ENCODE results near the gene IGIP. TPM values are rescaled to one million over a fixed set of nuclear protein-coding genes. Genes with fewer than 3 reads are reported as not detected.
A peak's percentile ranks its signal among the peaks of the same experiment; 100 is the strongest.

IGIP gene
- total and polyA plus RNA-seq, 2 of the 8 experiments (the other 6 are each of a cell fraction or from before 2014, with no cell fraction given), result 0.32 to 0.69 TPM

DNA sequence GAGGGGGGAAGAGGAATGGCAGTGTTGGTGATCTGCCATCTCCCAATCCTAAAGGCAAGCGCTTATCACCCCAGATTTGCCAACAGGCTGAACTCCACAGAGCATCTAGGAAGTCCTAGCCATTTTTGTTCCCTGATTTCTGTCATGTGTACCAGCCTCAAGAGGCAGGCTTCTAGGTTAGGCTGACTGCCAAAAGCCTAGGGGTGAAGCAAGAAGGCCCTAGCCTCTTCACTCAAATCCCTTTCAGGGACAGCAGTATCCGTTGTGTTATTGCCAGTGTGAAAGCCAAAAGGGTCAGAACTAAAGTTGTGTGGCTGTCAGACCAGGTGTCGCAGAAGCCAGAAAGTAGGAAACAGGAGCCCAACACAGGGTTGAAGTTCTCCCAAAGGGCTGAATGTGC is 14.7 kb downstream of the IGIP start:
- H3K4me3 ChIP-seq (ENCODE audit: extremely low read depth in 1 of 4, insufficient read depth in 2 of 4, low read depth in 3 of 4, low read length in 4 of 4), result no peak overlapping the region
- H4K8ac ChIP-seq (ENCODE audit: extremely low read depth, insufficient read depth, low read length), result no peak overlapping the region
- H3K23ac ChIP-seq (ENCODE audit: insufficient read length), result no peak overlapping the region
- peaks cover 0 to 7% of the 10 kb centered on the region in 2 experiments for H4K20me1 ChIP-seq (replicated peaks in 1 of 2; ENCODE audit: control insufficient read depth in 1 of 2, insufficient read depth in 2 of 2, low read length in 2 of 2)
- H4K5ac ChIP-seq (ENCODE audit: insufficient read length, low read depth, low read length), result no peak overlapping the region
- FAIRE-seq (no peak), DNase-seq (ENCODE audit: low read depth in 1 of 2, low spot score in 2 of 2) (peak in 1 of 2 experiments; percentile 26)
- H3K79me1 ChIP-seq (ENCODE audit: low read depth, low read length), result no peaks in the 10 kb centered on the region
- no peak overlapping the region for H3K27ac ChIP-seq (ENCODE audit: low read depth, low read length)
- no peak overlapping the region for H2AFZ ChIP-seq (ENCODE audit: low read length)
- H2AK5ac ChIP-seq (ENCODE audit: low read depth, low read length), result no peak overlapping the region
- H3K4me1 ChIP-seq (replicated peaks in 1 of 4; ENCODE audit: control insufficient read depth in 3 of 4, insufficient read depth in 4 of 4, low read length in 3 of 4), result 0 out of 7 replicates have a peak, but pooled peaks cover 0 to under 1% (median 0%) of the 10 kb centered on the region in 4 experiments
- no peak overlapping the region for H3K4me2 ChIP-seq (ENCODE audit: insufficient read depth in 1 of 2, low read depth in 2 of 2, low read length in 2 of 2)
- H2BK120ac ChIP-seq (replicated peaks; ENCODE audit: low read depth, low read length), result no peak overlapping the region
- 89% methylated on average over 3 of the region's 3 CpGs; no CpG with 5 or more reads in 1 of the 2 experiments for WGBS, 2 experiments (ENCODE audit: extremely low coverage in 1 of 2, insufficient coverage in 1 of 2, insufficient read length in 1 of 2, insufficient replicate concordance in 2 of 2, low coverage in 1 of 2, low lambda C conversion rate in 2 of 2, missing lambda C conversion rate in 1 of 2)
- ChIA-PET CTCF (ENCODE audit: partially characterized antibody) (interaction anchor here (0.6 to 9.9 kb wide), 4 partner anchors 5 to 29 kb away, joined by 3 to 105 read pairs (median 55); no protein-coding TSS in a partner anchor), POLR2A (ENCODE audit: partially characterized antibody) (interaction anchor here (0.6 to 2.0 kb wide), 2 partner anchors 8 to 700 kb away, joined by 3 to 4 read pairs; no protein-coding TSS in a partner anchor)
- H2BK15ac ChIP-seq (ENCODE audit: low read length), result no peak overlapping the region
- H4K91ac ChIP-seq (replicated peaks; ENCODE audit: insufficient read length, low read length), result no peak overlapping the region
- H3K4ac ChIP-seq (replicated peaks; ENCODE audit: insufficient read length, low read depth, low read length), result no peak overlapping the region
- H3K27me3 ChIP-seq (replicated peaks in 1 of 4; ENCODE audit: control insufficient read depth in 3 of 4, extremely low read depth in 1 of 4, insufficient read depth in 3 of 4, low read length in 3 of 4), result peaks cover 6 to 13% (median 8%) of the 10 kb centered on the region in 4 experiments
- no peaks in the 10 kb centered on the region for H3K79me2 ChIP-seq (ENCODE audit: control insufficient read depth in 1 of 2, insufficient read depth in 2 of 2, low read length in 2 of 2)
- H2BK20ac ChIP-seq (ENCODE audit: low read length), result no peak overlapping the region
- no peak overlapping the region for H3K56ac ChIP-seq (replicated peaks; ENCODE audit: insufficient read length, low read depth, low read length)
- H3K23me2 ChIP-seq (ENCODE audit: low read depth, low read length), result no peaks in the 10 kb centered on the region
- no peak overlapping the region for H2BK12ac ChIP-seq (ENCODE audit: low read depth, low read length)
- no peak overlapping the region for H3K14ac ChIP-seq (ENCODE audit: insufficient read length)
- H2BK5ac ChIP-seq (ENCODE audit: low read depth, low read length), result no peak overlapping the region
- no peak overlapping the region for H3K9ac ChIP-seq (replicated peaks in 1 of 4; ENCODE audit: extremely low read depth in 1 of 4, low read depth in 3 of 4, low read length in 3 of 4)
- no peak overlapping the region for H3K18ac ChIP-seq (ENCODE audit: extremely low read depth, low read length)
- no peaks in the 10 kb centered on the region for H3K36me3 ChIP-seq (ENCODE audit: control insufficient read depth in 2 of 4, insufficient read depth in 4 of 4, low read length in 3 of 4)
- H3K9me3 ChIP-seq (ENCODE audit: insufficient read depth in 2 of 2, low read depth in 1 of 2, low read length in 1 of 2), result no peaks in the 10 kb centered on the region
- no peak for TF ChIP-seq BRCA1 (IDR thresholded peaks at IDR 0.05; ENCODE audit: low read depth, low read length)

Data from H1 (cell line).